HG03571 (cell line): Measurements from ENCODE around the gene GFPT1.
A peak's percentile ranks its signal among the peaks of the same experiment; 100 is the strongest.
"Not testable (repeated sequence)": the region's sequence is repeated elsewhere in the genome, so short reads cannot be mapped to it uniquely, and the experiment has no call there.

ENCODE experiments used
- ATAC-seq: cut with Tn5 transposase; IDR thresholded peaks from one replicate; pipeline ENCODE4 v1.9.1; 2021; ENCODE audit not compliant: unreplicated experiment

The GFPT1 gene

GRCh38 chr2:69386789-69387734, at the start of gene GFPT1:
Gene GFPT1, minus strand, starts transcription at chr2:69387227. Its CDS starts 156 bp downstream, at chr2:69387071.
- ATAC-seq = peak; percentile 82

GRCh38 chr2:69436596-69436937, 49.5 kb upstream of the GFPT1 start:
- ATAC-seq = no peak

GRCh38 chr2:69434753-69435152, 47.7 kb upstream of the GFPT1 start:
- ATAC-seq = no peak

- no peak for ATAC-seq
Observed at GRCh38 chr2:69429491-69430183, 42.6 kb upstream of the GFPT1 start.

GRCh38 chr2:69428981-69429380, 42.0 kb upstream of the GFPT1 start:
- no peak for ATAC-seq

GRCh38 chr2:69424419-69424818, 37.4 kb upstream of the GFPT1 start:
- ATAC-seq = no peak

GRCh38 chr2:69422198-69422597, 35.2 kb upstream of the GFPT1 start:
- no peak for ATAC-seq

GRCh38 chr2:69419111-69419510, 32.1 kb upstream of the GFPT1 start:
- ATAC-seq = not testable (repeated sequence)

GRCh38 chr2:69416147-69416546, 29.1 kb upstream of the GFPT1 start:
- no peak for ATAC-seq

- ATAC-seq = no peak
Observed at GRCh38 chr2:69411120-69411519, 24.1 kb upstream of the GFPT1 start.

GRCh38 chr2:69405306-69405705, 18.3 kb upstream of the GFPT1 start:
- ATAC-seq = no peak

- ATAC-seq = no peak
Observed at GRCh38 chr2:69400121-69400520, 13.1 kb upstream of the GFPT1 start.

GRCh38 chr2:69397234-69397633, 10.2 kb upstream of the GFPT1 start:
- ATAC-seq = no peak

GRCh38 chr2:69395866-69396265, 8.8 kb upstream of the GFPT1 start:
- ATAC-seq = no peak

GRCh38 chr2:69393963-69394362, 6.9 kb upstream of the GFPT1 start:
- no peak for ATAC-seq

- no peak for ATAC-seq
Observed at GRCh38 chr2:69390471-69390870, 3.4 kb upstream of the GFPT1 start.

GRCh38 chr2:69390001-69390400, 3.0 kb upstream of the GFPT1 start:
- ATAC-seq = no peak

GRCh38 chr2:69389271-69389670, 2.2 kb upstream of the GFPT1 start:
- no peak for ATAC-seq

- no peak for ATAC-seq
Observed at GRCh38 chr2:69387770-69388481, 899 bp upstream of the GFPT1 start.

- peak; percentile 16 for ATAC-seq
Observed at GRCh38 chr2:69386360-69386759, 667 bp downstream of the GFPT1 start.

GRCh38 chr2:69385443-69386151, 1.4 kb downstream of the GFPT1 start:
- ATAC-seq = no peak
